Adrenal gland (tissue), 5 donors: ENCODE data around the gene FAM120B.

ENCODE experiments used
- CTCF ChIP-seq, 6 experiments: fragments of 450-650 bp in 4 of 6; fragments of 200-600 bp in 2 of 6; sonication (generic) in 1 of 6; IDR thresholded peaks; 1 replicate in 5 of 6; 2 replicates in 1 of 6; pipeline versions ENCODE4 v1.5.1 to v1.8.0; 2016 to 2021; ENCODE audit warnings: antibody characterized with exemption in 6 of 6, mild to moderate bottlenecking in 2 of 6, moderate library complexity in 1 of 6
- POLR2A ChIP-seq, 2 donors: fragments of 450-650 bp; IDR thresholded peaks; one replicate each; pipeline ENCODE4 v1.6.1; 2017; ENCODE audit warnings: antibody characterized with exemption in 2 of 2, mild to moderate bottlenecking in 2 of 2, moderate library complexity in 1 of 2
- donor health status: DM: no; HTN: no; CAD: no.

- no peak for TF ChIP-seq CTCF (IDR thresholded peaks at IDR 0.05)
- no peak for TF ChIP-seq POLR2A (IDR thresholded peaks at IDR 0.05)
These were observed 86.5 kb downstream of the FAM120B start for GRCh38 chr6:170393033-170393432.
